GM12873 (cell line): Measurements from ENCODE around the gene SRMS.

ENCODE experiments used
- CTCF ChIP-seq: IDR thresholded peaks from 2 replicates; pipeline ENCODE4 v1.5.1; 2012; ENCODE audit warnings: low read depth, mild to moderate bottlenecking, moderate library complexity, low read length, control low read depth; ENCODE audit not compliant: insufficient read depth; ENCODE audit errors: missing control alignments

Gene SRMS

GRCh38 chr20:63543733-63544132 lies 3.8 kb downstream of the SRMS start:
- TF ChIP-seq CTCF = no peak

- TF ChIP-seq CTCF = no peak
Measured at GRCh38 chr20:63543131-63543530, 4.4 kb downstream of the SRMS start.

GRCh38 chr20:63542696-63543095 lies 4.9 kb downstream of the SRMS start:
- no peak for TF ChIP-seq CTCF

DNA sequence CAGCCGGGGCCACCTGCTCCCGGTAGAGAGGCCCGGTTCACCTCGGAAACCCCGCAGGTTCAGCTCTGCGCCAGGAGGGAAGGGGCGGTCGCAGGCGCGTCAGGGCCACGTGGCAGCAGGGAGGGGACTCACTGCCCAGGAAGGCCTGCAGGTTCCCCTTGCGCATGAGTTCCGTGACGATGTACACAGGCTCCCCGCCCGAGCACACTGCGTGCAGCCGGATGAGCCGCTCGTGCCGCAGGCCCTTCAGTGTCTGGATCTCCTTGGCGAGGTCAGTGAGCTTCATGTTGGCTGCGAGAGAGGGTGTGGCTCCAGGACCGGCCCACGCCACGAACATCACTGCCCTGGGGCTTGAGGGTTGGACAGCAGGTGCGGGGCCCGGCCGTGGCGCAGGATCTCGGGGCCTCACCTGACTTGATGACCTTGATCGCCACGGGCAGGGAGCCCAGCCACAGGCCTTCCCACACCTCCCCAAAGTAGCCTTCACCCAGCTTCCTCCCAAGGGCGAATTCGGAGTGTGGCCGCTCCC lies 5.5 kb downstream of the SRMS start:
- no peak for TF ChIP-seq CTCF

DNA sequence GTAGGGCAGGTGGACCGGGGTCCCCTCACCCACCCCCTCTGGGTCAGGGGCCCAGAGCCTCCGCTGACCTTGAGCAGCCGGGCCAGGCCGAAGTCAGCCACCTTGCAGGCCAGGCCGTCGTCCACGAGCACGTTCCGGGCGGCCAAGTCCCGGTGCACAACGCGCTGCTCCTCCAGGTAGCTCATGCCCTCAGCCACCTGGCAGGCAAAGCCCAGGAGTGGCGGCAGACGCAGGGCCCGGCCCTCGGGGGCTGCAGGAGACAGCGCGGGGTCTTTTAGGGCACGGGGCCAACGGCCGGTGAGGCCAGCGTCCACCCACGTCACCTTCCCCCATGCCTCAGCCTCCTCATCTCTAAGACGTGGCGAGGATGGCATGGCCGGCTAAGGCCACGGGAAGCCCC lies 6.2 kb downstream of the SRMS start:
- no peak for TF ChIP-seq CTCF

GRCh38 chr20:63540417-63541186 lies 6.9 kb downstream of the SRMS start:
- TF ChIP-seq CTCF = no peak

DNA sequence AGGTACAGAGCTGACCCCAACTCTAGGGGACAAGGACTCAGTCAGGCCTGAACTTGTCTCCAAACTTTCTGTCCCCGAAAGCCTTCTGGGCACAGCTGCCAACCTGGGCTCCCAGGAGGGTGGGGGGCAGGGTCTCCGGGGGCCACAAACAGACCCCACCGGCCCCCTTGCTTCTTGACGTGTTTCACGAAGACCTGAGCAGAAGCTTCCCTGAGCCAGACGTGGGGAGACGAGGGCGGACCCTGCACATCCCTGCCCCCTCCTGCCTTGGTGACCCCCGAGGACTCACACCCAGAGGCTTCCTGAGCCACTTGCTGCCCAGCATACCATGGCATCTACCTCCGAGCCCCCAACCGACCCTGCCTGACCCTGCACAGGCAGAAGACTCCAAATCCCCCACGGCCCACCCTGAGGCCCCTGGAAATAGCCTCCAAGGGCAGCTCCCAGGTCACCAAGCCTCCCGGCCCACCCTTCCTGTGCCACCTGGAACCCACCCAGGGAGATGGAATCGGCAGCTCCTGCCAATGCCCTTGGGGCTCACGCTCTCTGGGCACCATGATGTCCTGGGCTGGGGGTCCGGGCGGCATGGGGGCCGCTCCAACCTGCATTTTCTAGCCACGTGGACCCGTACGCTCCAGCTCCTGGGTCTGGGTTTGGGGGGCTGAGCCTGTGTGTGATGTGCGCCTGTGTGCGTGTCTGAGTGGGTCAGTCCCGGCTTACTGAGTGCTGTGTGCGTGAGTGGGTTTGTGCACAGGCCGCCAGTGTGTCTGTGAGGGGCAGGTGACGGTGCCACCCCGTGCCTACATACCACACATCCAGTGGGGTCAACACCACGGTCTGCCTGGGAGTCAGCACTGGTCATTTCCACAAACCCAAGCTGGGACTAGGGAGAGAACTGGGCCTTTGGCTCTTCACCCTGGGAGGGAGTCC lies 7.8 kb downstream of the SRMS start:
- no peak for TF ChIP-seq CTCF
